ENCODE results near the gene MBNL1.
"Not testable (repeated sequence)": the region's sequence is repeated elsewhere in the genome, so short reads cannot be mapped to it uniquely, and the experiment has no call there.

The MBNL1 gene

GRCh38 chr3:152385761-152386160 is 117.0 kb downstream of the MBNL1 start:
- Mint-ChIP-seq H3K27ac (no peak overlapping the region), H3K27me3 (no peaks in the 10 kb centered on the region), H3K4me1 (peaks cover 49% of the 10 kb centered on the region), H3K36me3 (peaks cover 18% of the 10 kb centered on the region), H3K4me3 (no peak overlapping the region), H3K9me3 (no peaks in the 10 kb centered on the region)
- ATAC-seq = no peak

DNA sequence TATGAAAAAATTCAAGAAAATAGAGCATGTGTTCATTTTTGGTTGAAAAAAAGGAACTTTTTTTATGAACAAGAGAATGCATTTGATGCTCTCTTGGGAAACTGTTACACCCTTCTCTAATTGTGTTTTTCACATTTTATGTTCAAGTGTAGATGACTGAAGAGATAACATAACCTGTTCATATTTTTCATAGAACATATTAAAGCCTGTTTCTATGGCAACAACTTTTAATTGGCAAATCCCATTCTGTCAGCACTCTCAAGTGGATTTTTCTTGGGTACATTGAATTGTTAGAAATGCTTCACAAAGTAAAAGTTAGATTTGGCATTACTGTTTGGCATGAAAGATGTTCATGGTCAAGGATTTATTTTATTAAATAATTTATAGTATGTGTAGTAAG is 117.5 kb downstream of the MBNL1 start:
- Mint-ChIP-seq H3K9me3 (no peaks in the 10 kb centered on the region), H3K27me3 (no peaks in the 10 kb centered on the region), H3K4me1 (peaks cover 53% of the 10 kb centered on the region), H3K27ac (no peak overlapping the region), H3K4me3 (no peak overlapping the region), H3K36me3 (peaks cover 19% of the 10 kb centered on the region)
- ATAC-seq = no peak

DNA sequence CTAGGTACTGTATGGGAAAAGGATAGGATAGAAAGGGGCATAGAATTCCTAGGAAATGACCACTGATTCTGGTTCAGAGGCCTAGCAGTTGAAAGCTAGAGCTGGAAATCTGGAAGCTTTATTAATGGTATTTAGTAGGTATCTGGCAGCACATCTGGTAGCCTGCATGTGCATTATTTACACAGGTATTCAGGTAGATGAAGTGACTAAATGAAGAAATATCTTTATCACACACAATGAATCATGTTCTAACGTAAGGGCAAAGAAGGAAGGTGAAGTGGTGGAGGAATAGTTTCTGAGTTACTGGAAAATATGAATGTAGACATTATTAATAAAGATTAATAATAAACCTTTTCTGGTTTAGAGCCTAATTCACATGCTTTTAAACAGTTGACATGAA is 119.9 kb downstream of the MBNL1 start:
- Mint-ChIP-seq H3K27ac (no peak overlapping the region), H3K9me3 (no peaks in the 10 kb centered on the region), H3K36me3 (peaks cover 10% of the 10 kb centered on the region), H3K4me3 (no peak overlapping the region), H3K4me1 (peaks cover 53% of the 10 kb centered on the region), H3K27me3 (no peaks in the 10 kb centered on the region)
- ATAC-seq = no peak

- Mint-ChIP-seq H3K4me3 (no peak overlapping the region), H3K9me3 (no peaks in the 10 kb centered on the region), H3K27ac (no peak overlapping the region), H3K27me3 (no peaks in the 10 kb centered on the region), H3K36me3 (peaks cover 10% of the 10 kb centered on the region), H3K4me1 (peaks cover 52% of the 10 kb centered on the region)
- ATAC-seq = no peak
These were observed 120.7 kb downstream of the MBNL1 start for GRCh38 chr3:152389316-152389934.

DNA sequence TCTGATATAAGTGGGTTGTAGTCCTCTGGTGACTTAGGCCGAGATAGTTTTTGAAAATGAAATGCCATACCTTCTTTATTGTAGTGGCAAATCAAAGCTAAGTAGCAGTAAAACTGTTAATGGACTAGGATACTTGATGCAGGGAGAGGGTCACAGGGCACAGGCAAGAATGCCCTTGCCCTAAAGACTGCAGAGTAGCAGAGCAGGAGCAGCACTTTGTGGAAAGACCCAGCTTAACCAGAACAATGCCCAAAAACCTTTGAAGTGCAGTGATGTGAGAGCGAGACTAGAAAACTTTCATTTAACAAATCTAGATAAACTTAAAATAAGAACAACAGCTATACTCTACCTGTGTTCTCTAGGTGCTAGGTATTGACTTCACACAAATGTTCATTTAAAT is 121.9 kb downstream of the MBNL1 start:
- no peaks in the 10 kb centered on the region for H3K27me3 Mint-ChIP-seq
- no peak for ATAC-seq

GRCh38 chr3:152391671-152392070 is 122.9 kb downstream of the MBNL1 start:
- Mint-ChIP-seq H3K27me3 (no peaks in the 10 kb centered on the region), H3K4me1 (peaks cover 55% of the 10 kb centered on the region)

More for the DNA sequence above, 121.9 kb downstream of the MBNL1 start:
- Mint-ChIP-seq H3K4me1 (peaks cover 53% of the 10 kb centered on the region), H3K9me3 (no peaks in the 10 kb centered on the region), H3K36me3 (peaks cover 14% of the 10 kb centered on the region), H3K27ac (peak overlapping the region; percentile 57), H3K4me3 (no peak overlapping the region)

GRCh38 chr3:152392272-152392880 is 123.6 kb downstream of the MBNL1 start:
- H3K4me3 Mint-ChIP-seq = no peak overlapping the region
- H3K27ac Mint-ChIP-seq = no peak overlapping the region
- H3K9me3 Mint-ChIP-seq = peaks cover 5% of the 10 kb centered on the region
- no peak for ATAC-seq
- H3K36me3 Mint-ChIP-seq = peaks cover 30% of the 10 kb centered on the region
- no peaks in the 10 kb centered on the region for H3K27me3 Mint-ChIP-seq
- H3K4me1 Mint-ChIP-seq = peaks cover 55% of the 10 kb centered on the region

More at GRCh38 chr3:152391671-152392070, 122.9 kb downstream of the MBNL1 start:
- ATAC-seq = no peak
- H3K36me3 Mint-ChIP-seq = peaks cover 23% of the 10 kb centered on the region
- H3K27ac Mint-ChIP-seq = peak overlapping the region; percentile 57
- no peak overlapping the region for H3K4me3 Mint-ChIP-seq
- peaks cover 3% of the 10 kb centered on the region for H3K9me3 Mint-ChIP-seq

- peaks cover 50% of the 10 kb centered on the region for H3K4me1 Mint-ChIP-seq
- H3K27me3 Mint-ChIP-seq = no peaks in the 10 kb centered on the region
- ATAC-seq = no peak
- H3K27ac Mint-ChIP-seq = no peak overlapping the region
- H3K4me3 Mint-ChIP-seq = no peak overlapping the region
- H3K36me3 Mint-ChIP-seq = peaks cover 36% of the 10 kb centered on the region
- peaks cover 5% of the 10 kb centered on the region for H3K9me3 Mint-ChIP-seq
These were observed 125.5 kb downstream of the MBNL1 start for GRCh38 chr3:152394246-152394645.

- Mint-ChIP-seq H3K27me3 (no peaks in the 10 kb centered on the region), H3K4me3 (no peak overlapping the region), H3K27ac (no peak overlapping the region), H3K9me3 (peaks cover 5% of the 10 kb centered on the region), H3K4me1 (peaks cover 49% of the 10 kb centered on the region), H3K36me3 (peaks cover 34% of the 10 kb centered on the region)
- no peak for ATAC-seq
These were observed 127.0 kb downstream of the MBNL1 start for GRCh38 chr3:152395764-152396163.

DNA sequence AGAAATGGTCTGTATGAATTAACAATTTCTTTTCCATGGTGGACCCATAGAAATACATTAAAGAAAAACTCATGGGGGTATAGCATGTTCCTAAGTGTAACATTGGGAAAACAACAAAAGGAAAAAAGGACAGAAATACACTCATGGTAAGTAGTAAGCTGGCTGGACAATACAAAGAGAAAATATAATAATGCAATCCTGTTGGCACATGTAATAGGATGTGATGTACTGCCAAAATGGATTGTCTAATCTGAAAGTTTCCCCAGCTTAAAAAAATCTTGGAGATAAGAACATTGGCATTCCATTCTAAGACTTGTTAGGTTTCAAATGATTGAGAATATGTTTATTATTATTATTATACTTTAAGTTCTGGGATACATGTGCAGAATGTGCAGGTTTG is 128.1 kb downstream of the MBNL1 start:
- no peak for ATAC-seq
- Mint-ChIP-seq H3K9me3 (peaks cover 5% of the 10 kb centered on the region), H3K27me3 (no peaks in the 10 kb centered on the region), H3K4me3 (no peak overlapping the region), H3K4me1 (peaks cover 49% of the 10 kb centered on the region), H3K27ac (no peak overlapping the region), H3K36me3 (peaks cover 42% of the 10 kb centered on the region)

GRCh38 chr3:152397348-152397747 is 128.6 kb downstream of the MBNL1 start:
- H3K27me3 Mint-ChIP-seq, H3K27ac Mint-ChIP-seq, ATAC-seq, H3K9me3 Mint-ChIP-seq, H3K4me3 Mint-ChIP-seq: not testable (repeated sequence)
- Mint-ChIP-seq H3K4me1 (peaks cover 54% of the 10 kb centered on the region), H3K36me3 (peaks cover 46% of the 10 kb centered on the region)

- Mint-ChIP-seq H3K36me3 (peaks cover 56% of the 10 kb centered on the region), H3K27me3 (no peaks in the 10 kb centered on the region), H3K4me3 (no peak overlapping the region), H3K4me1 (peaks cover 58% of the 10 kb centered on the region), H3K9me3 (peaks cover 5% of the 10 kb centered on the region), H3K27ac (peak overlapping the region; percentile 13)
- no peak for ATAC-seq
These were observed 129.8 kb downstream of the MBNL1 start for GRCh38 chr3:152398495-152398894.

DNA sequence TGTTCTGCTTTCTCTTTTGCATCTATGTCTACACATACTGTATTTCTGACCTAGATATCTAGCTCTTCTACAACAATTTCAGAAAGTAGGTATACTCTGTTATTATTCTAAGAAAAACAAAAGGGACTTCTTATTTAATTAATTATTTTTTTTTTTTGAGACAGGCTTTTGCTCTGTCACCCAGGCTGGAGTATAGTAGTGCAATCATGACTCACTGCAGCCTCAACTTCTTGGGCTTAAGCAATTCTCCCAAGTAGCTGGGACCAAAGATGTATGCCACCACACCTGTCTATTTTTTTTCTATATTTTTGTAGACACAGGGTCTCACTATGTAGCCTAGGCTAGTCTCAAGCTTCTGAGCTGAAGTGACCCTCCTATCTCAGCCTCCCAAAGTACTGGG is 130.6 kb downstream of the MBNL1 start:
- peak overlapping the region; percentile 13 for H3K27ac Mint-ChIP-seq

GRCh38 chr3:152400887-152401286 is 132.2 kb downstream of the MBNL1 start:
- Mint-ChIP-seq H3K4me1 (peaks cover 61% of the 10 kb centered on the region), H3K27me3 (no peaks in the 10 kb centered on the region), H3K9me3 (peaks cover 5% of the 10 kb centered on the region), H3K27ac (peak overlapping the region; percentile 71), H3K36me3 (peaks cover 56% of the 10 kb centered on the region), H3K4me3 (no peak overlapping the region)
- no peak for ATAC-seq

More for the DNA sequence above, 130.6 kb downstream of the MBNL1 start:
- Mint-ChIP-seq H3K36me3 (peaks cover 63% of the 10 kb centered on the region), H3K4me3 (no peak overlapping the region), H3K27me3 (no peaks in the 10 kb centered on the region), H3K4me1 (peaks cover 65% of the 10 kb centered on the region), H3K9me3 (peaks cover 5% of the 10 kb centered on the region)
- no peak for ATAC-seq

- Mint-ChIP-seq H3K27ac (peak overlapping the region; percentile 71), H3K4me3 (no peak overlapping the region), H3K36me3 (peaks cover 52% of the 10 kb centered on the region), H3K9me3 (peaks cover 2% of the 10 kb centered on the region), H3K27me3 (no peaks in the 10 kb centered on the region), H3K4me1 (peaks cover 65% of the 10 kb centered on the region)
- ATAC-seq = peak; percentile 39
These were observed 134.1 kb downstream of the MBNL1 start for GRCh38 chr3:152402695-152403451.
